Activated CD4-positive, CD25-positive, alpha-beta regulatory T cell treated with anti-CD3 and anti-CD28 coated beads, Interleukin-2, amount 50 U/mL, for 16 hours (primary cell): Measurements from ENCODE around the gene CAMK2B.
"Not testable (repeated sequence)": the region's sequence is repeated elsewhere in the genome, so short reads cannot be mapped to it uniquely, and the experiment has no call there.

ENCODE experiments used
- DNase-seq: peaks from one replicate; pipeline ENCODE4 v3.0.0-alpha.2; 2020; ENCODE audit warnings: low read depth, low spot score

CAMK2B gene

GRCh38 chr7:44171901-44172300, 153.5 kb downstream of the CAMK2B start:
- DNase-seq, result not testable (repeated sequence)

DNA sequence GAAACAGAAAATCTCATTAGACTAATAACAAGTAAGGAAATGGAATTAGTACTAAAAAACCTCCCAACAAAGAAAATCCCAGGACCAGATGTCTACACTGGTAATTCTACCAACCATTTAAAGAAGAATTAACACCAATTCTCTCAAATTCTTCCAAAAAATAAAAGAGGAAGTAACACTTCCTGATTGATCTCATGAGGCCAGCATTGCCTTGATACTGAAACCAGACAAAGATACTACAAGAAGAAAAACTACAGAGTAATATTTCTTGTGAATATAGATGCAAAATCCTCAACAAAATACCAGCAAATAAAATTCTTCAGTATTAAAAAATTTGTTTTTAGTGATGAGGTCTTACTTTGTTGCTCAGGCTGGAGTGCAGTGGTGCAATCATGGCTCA, 157.5 kb downstream of the CAMK2B start:
- no peak for DNase-seq
